ENCODE data around the gene GPR142.

GRCh38 chr17:74358697-74359096 lies 8.6 kb upstream of the GPR142 start:
- TF ChIP-seq CTCF (IDR thresholded peaks at IDR 0.05; ENCODE audit: low read depth, low read length, missing input control), result no peak
- TF ChIP-seq GABPA (IDR thresholded peaks at IDR 0.05 in 1 of 2, conservative IDR thresholded peaks at IDR 0.05 in 1 of 2), result no peak
- no peak for TF ChIP-seq SP1 (IDR thresholded peaks at IDR 0.05)
- no peak for TF ChIP-seq RAD21 (IDR thresholded peaks at IDR 0.05)
- TF ChIP-seq ZBTB33 (IDR thresholded peaks at IDR 0.05), result no peak
- no peak for TF ChIP-seq JUND (IDR thresholded peaks at IDR 0.05)
- no peak for TF ChIP-seq TAF1 (conservative IDR thresholded peaks at IDR 0.05)
- TF ChIP-seq MAX (IDR thresholded peaks at IDR 0.05), result no peak
- TF ChIP-seq HNF4G (IDR thresholded peaks at IDR 0.05), result no peak
- TF ChIP-seq EGR1 (IDR thresholded peaks at IDR 0.05; ENCODE audit: low read depth in 2 of 2), result no peak

Data from liver (tissue), 3 donors.